ENCODE results near the gene MESD.

The MESD gene

DNA sequence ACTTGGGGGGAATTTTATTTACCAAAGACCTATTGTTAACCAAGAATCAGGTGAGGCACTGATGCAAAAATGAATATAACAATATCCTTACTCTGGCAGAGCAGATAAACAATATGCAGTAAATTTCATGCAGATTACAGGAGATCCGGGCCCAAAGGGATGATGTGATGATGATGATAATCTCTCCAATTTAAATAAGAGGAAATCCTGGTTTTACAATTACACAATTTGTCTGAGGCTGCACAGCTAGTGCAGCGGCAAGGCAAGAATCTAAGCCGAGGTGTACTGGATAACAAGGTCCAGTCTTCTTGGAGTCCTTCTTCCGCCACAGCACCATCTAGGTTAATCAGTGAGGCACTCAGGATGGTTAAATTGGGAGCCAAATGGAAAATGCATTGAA lies 2.4 kb upstream of the MESD start:
- DNase-seq (ENCODE audit: low spot score), result no peak

- DNase-seq (ENCODE audit: low spot score), result no peak
Measured at GRCh38 chr15:80991421-80991820, 1.8 kb upstream of the MESD start.

DNA sequence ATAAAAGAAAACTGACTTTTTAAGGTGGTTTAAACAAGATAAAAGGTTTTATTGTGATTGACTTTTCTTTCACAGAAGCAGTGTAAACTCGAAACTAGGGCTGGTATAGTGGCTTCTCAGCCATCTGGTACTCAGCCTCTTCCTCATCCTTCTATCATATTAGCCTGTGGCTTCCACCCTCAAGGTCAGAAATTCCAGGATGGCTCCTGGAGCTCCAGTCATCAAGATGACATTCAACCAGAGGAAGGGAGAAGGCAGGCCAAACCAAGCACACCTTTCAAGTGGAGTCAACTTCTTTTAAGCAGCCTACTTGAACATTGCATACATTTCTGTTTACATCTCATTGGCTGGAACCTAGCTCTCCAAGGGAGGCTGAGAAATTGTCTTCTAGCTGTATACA lies 1.3 kb upstream of the MESD start:
- no peak for DNase-seq (ENCODE audit: low spot score)

DNA sequence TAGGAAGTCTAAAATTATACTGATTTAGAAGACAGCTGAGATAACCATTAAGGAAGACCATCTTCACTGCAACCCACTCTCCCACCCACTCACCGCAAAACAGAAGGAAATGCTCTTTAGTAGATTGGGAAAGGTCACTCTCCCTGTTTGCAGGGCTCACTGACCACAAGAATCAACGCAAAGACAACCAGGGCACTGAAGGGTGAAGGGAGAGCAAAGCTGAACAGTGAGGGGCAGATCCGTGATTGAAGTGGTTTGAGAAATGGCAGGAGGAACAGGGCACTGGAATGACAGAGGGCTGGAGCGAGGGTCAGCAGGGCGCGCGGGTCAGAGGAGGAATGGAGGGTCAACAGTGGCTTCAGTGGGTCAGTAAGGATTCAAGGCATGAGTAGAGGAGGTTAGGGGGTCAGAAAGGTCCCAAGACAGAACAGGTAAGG lies 520 bp downstream of the MESD start:
- no peak for DNase-seq (ENCODE audit: low spot score)

- DNase-seq (ENCODE audit: low spot score), result no peak
Measured at GRCh38 chr15:80988148-80988796, 1.3 kb downstream of the MESD start.

GRCh38 chr15:80986487-80986886 lies 3.1 kb downstream of the MESD start:
- no peak for DNase-seq (ENCODE audit: low spot score)

DNA sequence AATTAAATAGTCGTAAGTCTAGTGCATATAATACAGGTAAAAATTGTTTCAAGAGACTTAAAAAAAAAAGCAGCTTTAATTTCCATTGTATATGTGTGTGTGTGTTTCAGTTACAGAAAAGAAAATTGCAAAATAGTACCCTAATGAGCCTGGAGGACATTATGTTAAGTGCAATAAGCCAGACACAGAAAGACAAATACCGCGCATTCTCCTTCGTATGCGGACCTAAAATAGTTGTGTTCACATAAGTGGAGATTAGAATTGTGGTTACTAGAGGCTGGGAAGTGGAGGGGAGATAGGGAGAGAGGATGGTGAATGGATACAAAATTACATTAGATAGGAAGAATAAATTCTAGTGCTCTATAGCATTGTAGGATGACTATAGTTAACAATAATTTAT lies 3.6 kb downstream of the MESD start:
- no peak for DNase-seq (ENCODE audit: low spot score)

GRCh38 chr15:80984856-80985255 lies 4.8 kb downstream of the MESD start:
- no peak for DNase-seq (ENCODE audit: low spot score)

- DNase-seq (ENCODE audit: low spot score), result no peak
Measured at GRCh38 chr15:80982839-80983238, 6.8 kb downstream of the MESD start.

DNA sequence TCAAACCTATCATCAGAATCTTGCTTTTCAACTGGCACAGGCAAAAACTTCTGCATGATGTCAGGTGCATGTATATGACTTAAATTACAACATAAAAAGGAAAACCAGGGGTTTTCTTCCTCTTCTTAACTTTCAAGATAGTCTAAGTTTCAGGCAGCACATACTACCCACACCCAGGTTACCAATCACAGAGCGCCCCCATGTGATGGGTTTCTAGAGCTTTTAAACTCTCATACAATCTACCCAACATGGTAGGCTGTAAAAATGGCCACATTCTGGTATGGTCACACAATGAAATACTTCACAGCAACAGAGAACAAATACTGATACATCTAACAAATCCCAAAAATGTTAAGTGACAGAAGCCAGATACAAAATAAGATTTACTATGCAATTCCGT lies 7.4 kb downstream of the MESD start:
- DNase-seq (ENCODE audit: low spot score), result no peak

GRCh38 chr15:80979538-80980200 lies 9.9 kb downstream of the MESD start:
- DNase-seq (ENCODE audit: low spot score), result no peak

DNA sequence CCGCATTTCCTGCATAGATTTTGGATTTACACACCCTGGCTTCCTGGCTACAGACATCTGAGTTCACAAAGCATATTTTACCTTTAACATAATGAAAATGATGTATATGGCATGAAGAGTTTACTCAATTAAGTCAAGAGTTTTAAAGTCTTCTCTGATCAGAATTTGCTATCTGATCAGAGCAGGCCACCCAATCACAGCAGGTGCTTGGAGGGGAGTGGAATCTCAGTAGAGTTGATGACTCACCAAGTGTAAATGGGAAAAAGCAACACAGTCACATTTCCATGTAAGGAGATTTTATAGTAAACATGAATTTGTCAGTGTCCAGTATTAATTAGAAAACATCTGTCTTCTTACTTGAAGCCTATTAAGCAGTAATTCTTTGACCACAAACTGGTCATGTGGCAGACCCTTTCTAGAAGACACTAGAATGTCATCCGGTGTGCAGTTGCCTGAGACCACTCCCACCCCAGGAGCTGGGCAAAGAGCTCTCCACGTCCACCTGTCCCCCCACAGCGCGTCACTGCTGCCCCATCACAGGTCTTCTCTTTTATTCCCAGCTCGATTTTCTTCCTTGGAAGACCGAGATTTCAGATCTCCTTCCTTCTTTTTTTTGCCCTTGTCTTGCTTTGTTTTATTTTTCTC lies 10.8 kb downstream of the MESD start:
- no peak for DNase-seq (ENCODE audit: low spot score)

- DNase-seq (ENCODE audit: low spot score), result no peak
Measured at GRCh38 chr15:80977627-80978036, 12.0 kb downstream of the MESD start.

GRCh38 chr15:80976851-80977250 lies 12.8 kb downstream of the MESD start:
- DNase-seq (ENCODE audit: low spot score), result no peak

GRCh38 chr15:80974914-80975313 lies 14.7 kb downstream of the MESD start:
- DNase-seq (ENCODE audit: low spot score), result no peak

DNA sequence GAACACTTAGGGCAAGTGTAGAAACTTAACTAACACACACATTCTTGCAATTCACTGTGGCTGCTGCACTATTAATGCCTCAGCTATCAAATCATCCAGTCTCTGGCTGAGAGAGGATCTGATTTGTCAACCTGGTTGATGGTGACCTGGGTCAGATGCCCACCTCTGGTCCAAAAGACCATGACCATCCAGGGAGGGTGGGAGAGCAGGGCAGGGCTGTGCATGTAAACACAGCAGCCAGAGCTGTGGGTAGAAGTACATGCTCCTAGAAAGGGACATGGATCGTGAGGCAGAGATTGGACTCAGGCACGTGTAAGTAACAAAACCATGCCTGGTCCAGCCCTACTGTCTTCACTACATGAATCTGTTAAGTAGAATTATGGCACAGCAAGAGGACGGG lies 17.3 kb downstream of the MESD start:
- DNase-seq (ENCODE audit: low spot score), result no peak

DNA sequence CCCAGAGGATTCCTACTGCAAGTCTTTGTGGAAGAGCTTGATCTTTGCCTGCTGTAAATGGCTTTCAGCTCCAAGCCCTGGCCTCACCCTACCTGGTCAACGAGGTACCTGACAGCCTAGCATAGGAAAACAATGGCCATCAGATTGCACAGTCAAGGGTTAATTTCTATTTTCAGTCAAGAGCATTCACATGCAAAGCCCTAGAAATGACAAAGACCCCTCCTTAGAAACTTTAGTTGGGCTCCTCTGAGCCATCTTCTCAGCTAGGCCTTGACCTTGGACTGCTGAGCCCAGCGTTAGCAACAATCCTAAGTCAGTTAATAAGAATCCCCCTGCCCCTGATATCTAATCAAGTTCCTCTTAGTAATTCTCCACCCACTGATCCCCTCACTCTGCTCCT lies 18.5 kb downstream of the MESD start:
- DNase-seq (ENCODE audit: low spot score), result no peak

- DNase-seq (ENCODE audit: low spot score), result no peak
Measured at GRCh38 chr15:80970658-80971057, 19.0 kb downstream of the MESD start.

GRCh38 chr15:80970018-80970657 lies 19.5 kb downstream of the MESD start:
- peak; percentile 62 for DNase-seq (ENCODE audit: low spot score)

GRCh38 chr15:80969316-80969715 lies 20.3 kb downstream of the MESD start:
- DNase-seq (ENCODE audit: low spot score), result no peak

DNA sequence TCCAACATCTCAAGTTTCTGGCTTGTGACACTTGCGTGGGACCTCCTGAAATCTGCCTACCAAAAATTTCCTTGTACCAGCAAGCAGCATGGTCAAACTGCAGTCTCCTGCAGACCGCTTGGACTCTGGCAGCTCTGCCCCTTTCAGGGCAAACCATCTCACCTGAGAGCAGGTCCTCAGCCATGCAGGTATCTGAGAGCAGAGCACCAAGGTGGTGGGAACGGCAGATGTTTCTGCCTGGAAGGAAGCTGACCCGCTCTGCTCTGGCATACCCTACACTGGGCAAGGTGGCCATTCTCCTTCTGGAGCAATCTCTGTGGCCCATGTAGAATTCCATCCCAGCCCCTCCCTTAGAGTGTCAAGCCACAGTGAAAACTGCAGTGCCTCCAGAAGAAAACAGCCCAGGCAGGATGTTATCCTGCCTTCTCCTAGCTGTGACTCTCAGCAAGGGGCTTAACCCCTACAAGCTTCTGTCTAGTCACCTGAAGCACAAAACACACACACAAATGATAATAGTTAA lies 21.6 kb downstream of the MESD start:
- no peak for DNase-seq (ENCODE audit: low spot score)

- DNase-seq (ENCODE audit: low spot score), result no peak
Measured at GRCh38 chr15:80967451-80967850, 22.2 kb downstream of the MESD start.

Measured in SK-N-DZ (cell line).